GM21529 (cell line): ENCODE measurements around the gene TMEM222.
"Not testable (repeated sequence)": the region's sequence is repeated elsewhere in the genome, so short reads cannot be mapped to it uniquely, and the experiment has no call there.

ENCODE experiments used
- ATAC-seq: cut with Tn5 transposase; IDR thresholded peaks from one replicate; pipeline ENCODE4 v1.9.1; 2021; ENCODE audit not compliant: unreplicated experiment

TMEM222 gene

GRCh38 chr1:27377760-27378495 lies 56.0 kb downstream of the TMEM222 start:
- no peak for ATAC-seq

GRCh38 chr1:27379564-27380122 lies 57.7 kb downstream of the TMEM222 start:
- no peak for ATAC-seq

- ATAC-seq, result no peak
These were observed 58.3 kb downstream of the TMEM222 start for GRCh38 chr1:27380224-27380623.

GRCh38 chr1:27380766-27381733 lies 59.1 kb downstream of the TMEM222 start:
- ATAC-seq, result no peak

GRCh38 chr1:27381969-27382762 lies 60.2 kb downstream of the TMEM222 start:
- no peak for ATAC-seq

GRCh38 chr1:27383039-27383605 lies 61.2 kb downstream of the TMEM222 start, which contains the start of gene CD164L2:
CD164L2 (minus strand) TSS chr1:27383333; CDS start chr1:27383239, 94 bp downstream.
- ATAC-seq, result no peak

- ATAC-seq, result no peak
These were observed 61.7 kb downstream of the TMEM222 start for GRCh38 chr1:27383661-27384060.

GRCh38 chr1:27384797-27385196 lies 62.8 kb downstream of the TMEM222 start:
- not testable (repeated sequence) for ATAC-seq
